Lung (tissue), 12 donors: ENCODE measurements around the gene AMIGO2. TPM values are rescaled to one million over a fixed set of nuclear protein-coding genes. Genes with fewer than 3 reads are reported as not detected.

Source experiments
- ATAC-seq: fragments of 200-7000 bp; cut with Tn5 transposase; one replicate; pipeline ENCODE4 v1.9.1; 2020; ENCODE audit warnings: moderate number of reproducible peaks; ENCODE audit not compliant: insufficient read depth, low FRiP score
- DNase-seq, 3 donors: peaks; one replicate each; pipeline ENCODE4 v3.0.0-alpha.2; 2013 to 2017
- H3K27ac ChIP-seq, 2 donors: one replicate each; pipeline ENCODE4 v1.5.1; 2013; ENCODE audit warnings: mild to moderate bottlenecking in 2 of 2, moderate library complexity in 2 of 2, control low read depth in 1 of 2, inconsistent platforms in 1 of 2, low read depth in 1 of 2, low read length in 1 of 2
- H3K27me3 ChIP-seq, 3 donors: one replicate each; pipeline ENCODE4 v1.5.1; 2013; ENCODE audit warnings: low read length in 2 of 3; ENCODE audit not compliant: control insufficient read depth in 3 of 3, insufficient read depth in 3 of 3
- H3K36me3 ChIP-seq, 4 donors: one replicate each; pipeline ENCODE4 v1.5.1; 2013; ENCODE audit warnings: low read length in 4 of 4, mild to moderate bottlenecking in 1 of 4, moderate library complexity in 1 of 4; ENCODE audit not compliant: control insufficient read depth in 4 of 4, insufficient read depth in 4 of 4
- H3K4me1 ChIP-seq, 5 donors: one replicate each; pipeline ENCODE4 v1.5.1; 2013; ENCODE audit warnings: low read length in 5 of 5, mild to moderate bottlenecking in 2 of 5, moderate library complexity in 1 of 5; ENCODE audit not compliant: control insufficient read depth in 5 of 5, insufficient read depth in 5 of 5
- H3K4me3 ChIP-seq: one replicate; pipeline ENCODE4 v1.5.1; 2013; ENCODE audit warnings: mild to moderate bottlenecking, control low read depth, moderate library complexity
- H3K9ac ChIP-seq, 2 donors: one replicate each; pipeline ENCODE4 v1.5.1; 2013; ENCODE audit warnings: low read length in 2 of 2, control low read depth in 1 of 2; ENCODE audit not compliant: insufficient read depth in 1 of 2
- H3K9me3 ChIP-seq, 4 donors: one replicate each; pipeline ENCODE4 v1.5.1; 2013; ENCODE audit warnings: low read length in 3 of 4, mild to moderate bottlenecking in 1 of 4, moderate library complexity in 1 of 4; ENCODE audit not compliant: control insufficient read depth in 4 of 4, insufficient read depth in 3 of 4
- WGBS, 2 donors: extraction: QIAGEN DNeasy Blood & Tissue Kit; methylation state at CpG; one replicate each; pipeline ENCODE4 v1.1.7; 2013; 5-methylcytosine and 5-hydroxymethylcytosine counted together
- polyA plus RNA-seq, 2 donors: library from polyadenylated mRNA; stranded (reverse); fragments of 200-250 nt; gene quantifications; one replicate each; pipeline ENCODE4 v1.2.1, GENCODE V29; 2013
- total RNA-seq, 2 donors: library from RNA; depleted of rRNA in 1 of 2; stranded (reverse); fragments of >200 nt in 1 of 2; gene quantifications; one replicate each; pipeline ENCODE4 v1.2.1, GENCODE V29; 2014 to 2021
- TF ChIP-seq, protein P1 (sequence below): IDR thresholded peaks from 2 replicates; pipeline ENCODE4 v1.5.1; 2012; ENCODE audit warnings: mild to moderate bottlenecking; ENCODE audit errors: control extremely low read depth, extremely low read depth
- donor health status: control.
- donor health status: control.
- donor health status: Bipolar disorder and iron deficiency.
- donor health status: healthy.
- donor health status: DM: yes; HTN: yes; CAD: no.

Gene AMIGO2
- total and polyA plus RNA-seq, 4 donors, result 5.7 to 17.7 (median 7.8) TPM

DNA sequence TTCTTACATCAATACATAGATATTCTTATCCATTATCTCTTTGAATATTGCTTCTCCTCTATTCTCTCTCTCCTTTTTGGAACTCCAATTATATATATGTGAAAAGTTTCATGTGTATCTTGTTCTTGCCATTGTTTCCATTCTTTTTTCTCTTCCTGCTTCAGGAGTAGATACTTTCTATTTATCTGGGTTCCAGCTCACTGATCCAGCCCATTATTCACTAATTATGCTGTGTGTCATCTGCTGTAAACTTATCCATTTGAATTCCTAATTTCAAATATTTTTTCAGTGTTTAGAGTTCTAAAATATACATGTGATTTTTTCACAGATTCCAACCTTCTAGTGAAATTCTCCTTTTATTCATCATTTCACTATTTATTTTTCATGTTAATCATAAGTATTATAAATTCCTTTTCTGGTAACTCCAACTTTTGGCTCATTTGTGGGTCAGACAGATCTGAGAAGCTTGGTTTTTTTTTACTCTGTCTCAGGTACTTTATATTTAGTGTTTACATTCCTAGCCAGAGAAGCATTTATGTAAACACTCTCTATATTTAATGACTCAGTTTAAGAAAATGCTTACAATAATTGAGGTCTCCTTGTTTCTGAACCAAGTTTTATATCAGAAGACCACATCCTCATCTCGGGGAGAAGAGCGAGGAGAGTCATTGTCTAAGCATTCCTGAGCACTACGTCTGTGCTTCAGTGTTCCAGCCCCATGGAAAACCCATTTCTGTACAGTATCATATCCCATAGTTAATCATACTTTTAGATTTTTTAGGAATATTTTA, 15.9 kb upstream of the AMIGO2 start:
- Histone ChIP-seq H3K27me3 (no peaks in the 10 kb centered on the region), H3K9ac (no peak overlapping the region), H3K9me3 (no peaks in the 10 kb centered on the region), H3K4me3 (no peak overlapping the region), H3K27ac (no peak overlapping the region), H3K4me1 (peaks cover 0 to 9% (median 3%) of the 10 kb centered on the region in 5 donors), H3K36me3 (no peaks in the 10 kb centered on the region)
- WGBS, 2 donors, result 46 to 90% methylated on average over 3 of the region's 3 CpGs
- TF ChIP-seq, protein P1, sequence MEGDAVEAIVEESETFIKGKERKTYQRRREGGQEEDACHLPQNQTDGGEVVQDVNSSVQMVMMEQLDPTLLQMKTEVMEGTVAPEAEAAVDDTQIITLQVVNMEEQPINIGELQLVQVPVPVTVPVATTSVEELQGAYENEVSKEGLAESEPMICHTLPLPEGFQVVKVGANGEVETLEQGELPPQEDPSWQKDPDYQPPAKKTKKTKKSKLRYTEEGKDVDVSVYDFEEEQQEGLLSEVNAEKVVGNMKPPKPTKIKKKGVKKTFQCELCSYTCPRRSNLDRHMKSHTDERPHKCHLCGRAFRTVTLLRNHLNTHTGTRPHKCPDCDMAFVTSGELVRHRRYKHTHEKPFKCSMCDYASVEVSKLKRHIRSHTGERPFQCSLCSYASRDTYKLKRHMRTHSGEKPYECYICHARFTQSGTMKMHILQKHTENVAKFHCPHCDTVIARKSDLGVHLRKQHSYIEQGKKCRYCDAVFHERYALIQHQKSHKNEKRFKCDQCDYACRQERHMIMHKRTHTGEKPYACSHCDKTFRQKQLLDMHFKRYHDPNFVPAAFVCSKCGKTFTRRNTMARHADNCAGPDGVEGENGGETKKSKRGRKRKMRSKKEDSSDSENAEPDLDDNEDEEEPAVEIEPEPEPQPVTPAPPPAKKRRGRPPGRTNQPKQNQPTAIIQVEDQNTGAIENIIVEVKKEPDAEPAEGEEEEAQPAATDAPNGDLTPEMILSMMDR, result no peak
- no peak for ATAC-seq
- no peak for DNase-seq

DNA sequence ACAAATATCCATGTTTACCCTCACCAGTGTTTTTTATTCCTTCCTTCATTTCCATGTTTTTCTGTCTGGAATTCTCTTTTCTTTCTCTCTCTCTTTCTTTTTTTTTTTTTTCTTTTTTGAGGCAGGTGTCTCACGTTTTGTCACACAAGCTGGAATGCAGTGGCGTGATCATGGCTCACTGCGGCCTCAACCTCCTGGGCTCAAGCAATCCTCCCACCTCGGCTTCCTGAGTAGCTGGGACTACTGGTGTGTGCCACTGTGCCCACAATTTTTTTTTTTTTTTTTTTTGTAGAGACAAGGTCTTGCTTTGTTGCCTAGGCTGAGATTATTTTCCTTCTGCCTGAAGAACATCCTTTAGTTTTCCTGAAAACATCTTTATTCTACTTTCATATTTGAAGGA, 15.0 kb upstream of the AMIGO2 start:
- no peak overlapping the region for H3K9ac ChIP-seq
- H3K27ac ChIP-seq, result no peak overlapping the region
- H3K4me1 ChIP-seq, result peaks cover 0 to 9% (median 3%) of the 10 kb centered on the region in 5 donors
- ATAC-seq (no peak), DNase-seq (no peak)
- H3K36me3 ChIP-seq, result no peaks in the 10 kb centered on the region
- no peaks in the 10 kb centered on the region for H3K9me3 ChIP-seq
- no peaks in the 10 kb centered on the region for H3K27me3 ChIP-seq
- TF ChIP-seq, protein P1, result no peak
- WGBS, 2 donors, result 86 to 96% methylated on average over 4 of the region's 4 CpGs
- H3K4me3 ChIP-seq, result no peak overlapping the region

DNA sequence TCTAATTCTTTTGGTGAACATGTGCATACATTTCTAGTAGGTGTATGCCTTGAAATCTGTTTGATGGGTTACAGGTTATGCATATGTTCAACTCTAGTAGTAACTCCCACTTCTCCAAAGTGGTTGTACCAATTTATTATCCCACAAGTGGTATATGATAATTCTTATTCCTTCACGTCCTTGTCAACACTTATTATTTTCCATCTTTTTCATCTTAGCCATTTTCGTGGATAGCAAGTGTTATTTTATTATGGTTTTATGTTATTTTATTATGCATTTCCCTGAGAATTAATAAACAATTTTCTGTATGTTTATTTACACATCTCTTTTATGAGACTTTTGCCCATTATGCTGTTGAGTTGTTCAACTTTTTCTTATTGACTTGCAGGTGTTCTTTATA, 11.2 kb upstream of the AMIGO2 start:
- Histone ChIP-seq H3K9me3 (no peaks in the 10 kb centered on the region), H3K27me3 (no peaks in the 10 kb centered on the region), H3K36me3 (no peaks in the 10 kb centered on the region), H3K4me3 (no peak overlapping the region), H3K9ac (no peak overlapping the region), H3K4me1 (peaks cover 0 to 3% (median 0%) of the 10 kb centered on the region in 5 donors), H3K27ac (no peak overlapping the region)
- TF ChIP-seq, protein P1, result no peak
- ATAC-seq (no peak), DNase-seq (no peak)
- 90 to 93% methylated on average over 2 of the region's 2 CpGs for WGBS, 2 donors
